ENCODE results near the gene SYNGAP1. TPM values are rescaled to one million over a fixed set of nuclear protein-coding genes. Genes with fewer than 3 reads are reported as not detected.

Gene SYNGAP1
- total RNA-seq, 1 donor from 2014 or later, result 33.7 TPM

GRCh38 chr6:33420491-33421343, 852 bp downstream of the SYNGAP1 start:
- no peaks in the 10 kb centered on the region for H3K27me3 ChIP-seq
- H3K9me3 ChIP-seq, result no peaks in the 10 kb centered on the region
- peaks cover 21 to 43% of the 10 kb centered on the region in 2 donors for H3K4me1 ChIP-seq
- no peak for DNase-seq (ENCODE audit: low spot score in 2 of 2)
- TF ChIP-seq CTCF (IDR thresholded peaks at IDR 0.05), result no peak
- H3K4me3 ChIP-seq, result peak overlapping the region; percentile 62 to 77
- H3K36me3 ChIP-seq, result peaks cover 1 to 3% of the 10 kb centered on the region in 2 donors
- intact Hi-C loops (cut with DNase I), result no loop called here
- H3K27ac ChIP-seq, result peak overlapping the region; percentile 95

GRCh38 chr6:33421344-33421643, 1.4 kb downstream of the SYNGAP1 start:
- Histone ChIP-seq H3K27me3 (no peaks in the 10 kb centered on the region), H3K9me3 (no peaks in the 10 kb centered on the region), H3K27ac (peak overlapping the region; percentile 95), H3K4me3 (no peak overlapping the region), H3K36me3 (no peaks in the 10 kb centered on the region), H3K4me1 (peaks cover 21 to 41% of the 10 kb centered on the region in 2 donors)
- intact Hi-C loops (cut with DNase I), result no loop called here
- DNase-seq (ENCODE audit: low spot score in 2 of 2), result no peak
- no peak for TF ChIP-seq CTCF (IDR thresholded peaks at IDR 0.05)

GRCh38 chr6:33423777-33424176, 3.9 kb downstream of the SYNGAP1 start:
- H3K9me3 ChIP-seq, result no peaks in the 10 kb centered on the region
- peak overlapping the region; percentile 92 to 95 for H3K27ac ChIP-seq
- no peak for DNase-seq (ENCODE audit: low spot score in 2 of 2)
- no peak overlapping the region for H3K4me3 ChIP-seq
- H3K36me3 ChIP-seq, result no peaks in the 10 kb centered on the region
- intact Hi-C loops (cut with DNase I), result no loop called here
- H3K27me3 ChIP-seq, result no peaks in the 10 kb centered on the region
- peaks cover 26 to 32% of the 10 kb centered on the region in 2 donors for H3K4me1 ChIP-seq
- no peak for TF ChIP-seq CTCF (IDR thresholded peaks at IDR 0.05)

- TF ChIP-seq CTCF (IDR thresholded peaks at IDR 0.05), result peak in 1 of 3 experiments; percentile 11
- peaks cover 17 to 23% of the 10 kb centered on the region in 2 donors for H3K4me1 ChIP-seq
- no peaks in the 10 kb centered on the region for H3K36me3 ChIP-seq
- no peaks in the 10 kb centered on the region for H3K27me3 ChIP-seq
- no peaks in the 10 kb centered on the region for H3K9me3 ChIP-seq
- intact Hi-C loops (cut with DNase I), result loop anchor here (1.0 to 5.0 kb wide), 3 partner anchors 14 to 128 kb away; partner anchors contain the start of genes KIFC1, PHF1 and RGL2
- H3K4me3 ChIP-seq, result peak overlapping the region; percentile 53 to 79
- H3K27ac ChIP-seq, result peak overlapping the region; percentile 92 to 95
- no peak for DNase-seq (ENCODE audit: low spot score in 2 of 2)
Observed at GRCh38 chr6:33424855-33425667, 5.2 kb downstream of the SYNGAP1 start.

- Histone ChIP-seq H3K4me1 (peaks cover 17 to 23% of the 10 kb centered on the region in 2 donors), H3K4me3 (peak overlapping the region; percentile 53 to 79), H3K9me3 (no peaks in the 10 kb centered on the region), H3K27ac (peak overlapping the region; percentile 92 to 95), H3K27me3 (no peaks in the 10 kb centered on the region), H3K36me3 (no peaks in the 10 kb centered on the region)
- intact Hi-C loops (cut with DNase I), result loop anchor here (1.0 to 5.0 kb wide), 4 partner anchors 8 to 129 kb away; partner anchors contain the start of genes CUTA, KIFC1, PHF1 and RGL2
- TF ChIP-seq CTCF (IDR thresholded peaks at IDR 0.05), result peak; percentile 27 to 74 (median 63)
- peak; percentile 56 to 92 for DNase-seq (ENCODE audit: low spot score in 2 of 2)
Observed at GRCh38 chr6:33425668-33426577, 6.1 kb downstream of the SYNGAP1 start.
